GM12878 (cell line): ENCODE data around the gene CLIP2. TPM values are rescaled to one million over a fixed set of nuclear protein-coding genes. Genes with fewer than 3 reads are reported as not detected.

Experiments used
- ATAC-seq: fragments of 200-7000 bp; cut with Tn5 transposase; 3 replicates; pipeline ENCODE4 v1.9.1; 2020; ENCODE audit warnings: mild to moderate bottlenecking, moderate library complexity
- BruUV-seq: library from RNA; stranded (reverse); fragments of 400-500 nt; replicated peaks from 2 replicates; lab custom pipeline; 2021; lab: Mats Ljungman, UMichigan
- CTCF ChIA-PET: fragments of 300-600 bp; sonication (Branson Sonifier 250); formaldehyde crosslinking; extraction: SDS; loops from one replicate; lab custom pipeline; 2021; ENCODE audit warnings: inconsistent platforms; lab: Yijun Ruan, JAX
- POLR2A ChIA-PET: fragments of 350-600 bp; formaldehyde crosslinking; extraction: SDS; loops from one replicate; lab custom pipeline; 2021; ENCODE audit warnings: inconsistent platforms; lab: Charles Lee
- RAD21 ChIA-PET: fragments of 300-600 bp; sonication (Branson Sonifier 250); formaldehyde crosslinking; loops from one replicate; lab custom pipeline; 2023; ENCODE audit warnings: antibody characterized with exemption; ENCODE audit not compliant: unreplicated experiment; lab: Charles Lee
- SMC1A ChIA-PET: fragments of 300-600 bp; sonication (Branson Sonifier 250); formaldehyde crosslinking; loops from one replicate; lab custom pipeline; 2023; ENCODE audit not compliant: unreplicated experiment, uncharacterized antibody; lab: Charles Lee
- DNase-seq: peaks from one replicate; pipeline ENCODE4 v3.0.0-alpha.2; 2011; ENCODE audit warnings: low read depth, low spot score
- FAIRE-seq: peaks from 3 replicates; lab custom pipeline; 2011; peaks lifted over from hg19 to GRCh38; lab: Jason Lieb, UNC
- H2AFZ ChIP-seq: 2 replicates; pipeline ENCODE4 v1.6.0; 2011; ENCODE audit warnings: low read depth, low read length, control low read depth; ENCODE audit not compliant: control insufficient read depth
- H3K27ac ChIP-seq: 2 replicates; pipeline ENCODE4 v1.5.1; 2011; ENCODE audit warnings: control low read depth; ENCODE audit not compliant: control insufficient read depth, insufficient read depth
- H3K27me3 ChIP-seq, 2 experiments: replicated peaks in 1 of 2; 2 replicates each; pipeline versions ENCODE4 v1.6.0 to v1.6.1; 2011; ENCODE audit warnings: low read length in 1 of 2; ENCODE audit not compliant: control insufficient read depth in 2 of 2, insufficient read depth in 2 of 2
- H3K36me3 ChIP-seq, 2 experiments: 2 replicates each; pipeline ENCODE4 v1.5.1; 2011; ENCODE audit warnings: low read length in 1 of 2; ENCODE audit not compliant: control insufficient read depth in 2 of 2, insufficient read depth in 2 of 2
- H3K4me1 ChIP-seq: 2 replicates; pipeline ENCODE4 v1.6.1; 2011; ENCODE audit warnings: mild to moderate bottlenecking, low read length, moderate library complexity, mixed read lengths; ENCODE audit not compliant: control insufficient read depth, insufficient read depth
- H3K4me2 ChIP-seq: 2 replicates; pipeline ENCODE4 v1.6.0; 2011; ENCODE audit warnings: control low read depth; ENCODE audit not compliant: control insufficient read depth, insufficient read depth
- H3K4me3 ChIP-seq: fragments of 200-600 bp; sonication (generic); 2 replicates; pipeline ENCODE4 v1.5.1; 2016
- H3K79me2 ChIP-seq: 2 replicates; pipeline ENCODE4 v1.6.0; 2011; ENCODE audit warnings: low read length; ENCODE audit not compliant: control insufficient read depth, insufficient read depth
- H3K9ac ChIP-seq: 2 replicates; pipeline ENCODE4 v1.8.0; 2011; ENCODE audit warnings: low read length, control low read depth, mixed read lengths; ENCODE audit not compliant: control insufficient read depth, insufficient read depth
- H3K9me3 ChIP-seq: replicated peaks from 3 replicates; pipeline ENCODE4 v1.5.1; 2011; ENCODE audit warnings: mild to moderate bottlenecking, low read length; ENCODE audit not compliant: control insufficient read depth, insufficient read depth
- H4K20me1 ChIP-seq: 2 replicates; pipeline ENCODE4 v1.6.0; 2011; ENCODE audit not compliant: control insufficient read depth, insufficient read depth
- ATF7 ChIP-seq: fragments of 450-650 bp; IDR thresholded peaks from 2 replicates; pipeline ENCODE4 v1.6.1; 2016; ENCODE audit warnings: low read depth, mild to moderate bottlenecking
- BHLHE40 ChIP-seq, 2 experiments: fragments of 450-650 bp in 1 of 2; IDR thresholded peaks; 2 replicates each; pipeline ENCODE4 v1.6.1; 2011 to 2017; ENCODE audit warnings: low read depth in 2 of 2, borderline replicate concordance in 1 of 2, improper control_type of control experiment in 1 of 2, low read length in 1 of 2, mild to moderate bottlenecking in 1 of 2
- E2F4 ChIP-seq: IDR thresholded peaks from 2 replicates; pipeline ENCODE4 v1.6.1; 2012; ENCODE audit warnings: low read depth, low read length, improper control_type of control experiment
- KDM1A ChIP-seq: fragments of 200-600 bp; sonication (generic); IDR thresholded peaks from 2 replicates; pipeline ENCODE4 v1.6.1; 2016; ENCODE audit warnings: borderline replicate concordance
- MEF2A ChIP-seq: IDR thresholded peaks from 2 replicates; pipeline ENCODE4 v1.6.1; 2011; ENCODE audit warnings: low read depth, mild to moderate bottlenecking, low read length, moderate library complexity; ENCODE audit not compliant: insufficient read depth
- SKIL ChIP-seq: fragments of 450-650 bp; IDR thresholded peaks from 2 replicates; pipeline ENCODE4 v1.6.1; 2017; ENCODE audit warnings: mild to moderate bottlenecking, low read depth, inconsistent platforms; ENCODE audit not compliant: poor library complexity, severe bottlenecking
- WRNIP1 ChIP-seq: IDR thresholded peaks from 2 replicates; pipeline ENCODE4 v1.6.1; 2011; ENCODE audit warnings: low read depth, low read length, improper control_type of control experiment, borderline replicate concordance
- ZBTB4 ChIP-seq: fragments of 450-650 bp; formaldehyde crosslinking; IDR thresholded peaks from 2 replicates; pipeline ENCODE4 v1.4.0; 2022; ENCODE audit warnings: mild to moderate bottlenecking, moderate library complexity
- ZNF384 ChIP-seq: IDR thresholded peaks from 2 replicates; pipeline ENCODE4 v1.6.1; 2012; ENCODE audit warnings: low read depth, mild to moderate bottlenecking, low read length, improper control_type of control experiment, borderline replicate concordance
- WGBS: methylation state at CpG from one replicate; pipeline ENCODE4 v1.1.6; 2016; ENCODE audit warnings: low lambda C conversion rate; ENCODE audit not compliant: insufficient replicate concordance, insufficient coverage; ENCODE audit errors: missing lambda C conversion rate; 5-methylcytosine and 5-hydroxymethylcytosine counted together
- in situ Hi-C: fragments of 300-500 bp; cut with MboI; formaldehyde crosslinking; loops from 9 replicates; pipeline ENCODE4 v1.14.3; 2018; ENCODE audit warnings: mixed read lengths
- intact Hi-C: fragments of 100-400 bp; cut with micrococcal nuclease; formaldehyde crosslinking; loops from one replicate; pipeline ENCODE4 v1.14.2; 2022; ENCODE audit not compliant: unreplicated experiment
- polyA plus RNA-seq, 11 experiments: library from polyadenylated mRNA; depleted of rRNA in 4 of 11; unstranded in 6 of 11; stranded (reverse) in 5 of 11; fragments of >200 nt; fragmentation: Nextera tagmentation in 4 of 11; fragmentation: Illumina TruSeq in 1 of 11; extraction: Ambion mirVana in 4 of 11; extraction: Trizol in 1 of 11; gene quantifications; 1 replicate in 1 of 11; 2 replicates in 10 of 11; pipeline versions ENCODE4 v1.2.1 to v1.2.3, GENCODE V29; 2011 to 2016; ENCODE audit warnings: inconsistent platforms in 2 of 11, missing spikeins in 2 of 11, low read depth in 1 of 11
- total RNA-seq, 4 experiments: library from RNA; depleted of rRNA in 3 of 4; stranded (reverse); fragments of >200 nt in 3 of 4; fragmentation: Illumina TruSeq in 1 of 4; extraction: Trizol in 1 of 4; gene quantifications; 2 replicates each; pipeline versions ENCODE4 v1.2.1 to v1.2.3, GENCODE V29; 2013 to 2021

The CLIP2 gene
- total and polyA plus RNA-seq, 10 of the 15 experiments (the other 5 are each of a cell fraction or from before 2014, with no cell fraction given) = 0.26 to 56.3 (median 21.0) TPM

GRCh38 chr7:74372511-74373111 is 83.4 kb downstream of the CLIP2 start:
- H3K27me3 ChIP-seq = no peaks in the 10 kb centered on the region
- peaks cover 6 to 21% of the 10 kb centered on the region in 2 experiments; a peak in 3 of 4 replicates for H3K36me3 ChIP-seq
- WGBS = 92% methylated on average over 16 of the region's 28 CpGs
- ChIA-PET POLR2A (interaction anchor here (1.1 kb wide), 1 partner anchor 57 kb away, joined by 3 read pairs; no protein-coding TSS in a partner anchor), RAD21 (no interaction called here), SMC1A (no interaction called here)
- no peaks in the 10 kb centered on the region for H3K79me2 ChIP-seq
- DNase-seq = no peak
- no TSS peak for BruUV-seq
- intact Hi-C loops = no loop called here
- ATAC-seq = no peak
- H3K27ac ChIP-seq = no peak overlapping the region
- H3K4me1 ChIP-seq = no peaks in the 10 kb centered on the region; the same call in 1 of the 2 replicates
- TF ChIP-seq BHLHE40 (IDR thresholded peaks at IDR 0.05; ENCODE audit: borderline replicate concordance in 1 of 2, low read depth in 2 of 2, low read length in 1 of 2) = no peak
- no peak for TF ChIP-seq ZBTB4 (CRISPR knock-in tag)
- TF ChIP-seq ZNF384 = no peak
- TF ChIP-seq MEF2A = no peak
- TF ChIP-seq ATF7 = no peak
- TF ChIP-seq E2F4 = no peak
- no peak for TF ChIP-seq KDM1A
- TF ChIP-seq WRNIP1 = no peak
- no peak for TF ChIP-seq SKIL
- TF ChIP-seq, all 136 proteins: peak for 0
- no peak overlapping the region for H2AFZ ChIP-seq
- no peak overlapping the region for H3K4me2 ChIP-seq
- H3K9ac ChIP-seq = no peak overlapping the region
- CTCF ChIA-PET = interaction anchor here (1.7 kb wide), 1 partner anchor 166 kb away, joined by 5 read pairs; no protein-coding TSS in a partner anchor
- H3K9me3 ChIP-seq = no peaks in the 10 kb centered on the region
- in situ Hi-C loops = no loop called here
- no peak overlapping the region for H3K4me3 ChIP-seq
- FAIRE-seq = no peak
- H4K20me1 ChIP-seq = no peaks in the 10 kb centered on the region; the same call in 1 of the 2 replicates
